ENCODE data around the gene KLK13.

DNA sequence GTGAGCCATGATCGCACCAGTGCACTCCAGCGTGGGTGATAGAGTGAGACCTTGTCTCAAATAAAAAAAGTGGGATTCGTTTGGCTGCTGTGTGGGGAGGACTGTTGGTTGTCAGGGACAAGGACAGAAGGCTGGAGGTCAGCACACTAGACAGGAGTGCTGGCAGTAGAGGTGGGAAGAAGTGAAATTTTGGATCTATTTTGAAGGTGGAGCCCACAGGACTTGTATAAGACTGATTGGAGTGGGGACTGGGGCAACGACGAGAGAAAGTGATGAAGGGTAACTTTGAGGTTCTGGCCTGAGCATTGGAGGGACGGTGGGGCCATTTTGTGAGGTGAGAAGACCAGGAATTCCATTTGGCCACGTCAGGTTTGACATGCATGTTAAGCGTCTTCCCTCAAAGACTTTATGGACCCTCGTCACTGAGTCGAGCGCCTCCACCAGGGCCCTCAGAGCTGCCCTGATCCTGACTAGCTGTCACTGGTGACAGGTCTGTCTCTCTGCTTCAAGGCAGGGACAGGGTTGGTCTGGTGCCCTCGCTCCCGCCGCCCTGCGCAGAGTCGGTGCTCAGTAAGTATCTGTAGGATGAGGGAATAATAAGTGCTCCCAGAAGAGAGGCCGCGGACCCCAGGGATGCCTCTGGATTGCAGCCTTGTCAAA lies 42.6 kb upstream of the KLK13 start:
- TF ChIP-seq EZH2phosphoT487 (IDR thresholded peaks at IDR 0.05; ENCODE audit: insufficient read depth, low read depth) (no peak), EZH2 (IDR thresholded peaks at IDR 0.05; ENCODE audit: insufficient read depth, poor library complexity, severe bottlenecking) (no peak)
